HG03469 (cell line): ENCODE results near the gene DCP1B.

Experiments used
- ATAC-seq: cut with Tn5 transposase; IDR thresholded peaks from one replicate; pipeline ENCODE4 v1.9.1; 2021; ENCODE audit warnings: mild to moderate bottlenecking, moderate library complexity, moderate number of reproducible peaks; ENCODE audit not compliant: unreplicated experiment

Gene DCP1B

GRCh38 chr12:1907652-1908611, 96.3 kb downstream of the DCP1B start:
- no peak for ATAC-seq

DNA sequence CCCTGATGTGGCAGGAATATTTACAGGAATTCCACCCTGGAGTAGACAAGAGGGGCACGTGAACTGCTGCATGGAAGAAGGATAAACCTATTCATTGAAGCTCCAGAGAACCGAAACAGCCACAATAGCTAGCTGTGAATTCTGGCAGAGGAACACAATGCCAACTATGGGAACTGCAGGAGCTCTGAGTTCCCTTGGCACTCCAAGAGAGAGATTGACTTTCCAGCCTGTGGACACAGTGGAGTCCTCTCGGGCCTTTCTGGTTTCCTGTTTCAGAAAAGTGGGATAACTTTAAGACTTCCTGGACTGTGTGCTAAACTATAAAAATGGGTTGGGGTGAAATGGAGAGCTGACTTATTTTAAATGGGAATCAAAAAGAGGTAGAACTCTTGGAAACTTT, 97.7 kb downstream of the DCP1B start:
- ATAC-seq: no peak

- ATAC-seq: no peak
Observed at GRCh38 chr12:1904875-1905274, 99.4 kb downstream of the DCP1B start.

DNA sequence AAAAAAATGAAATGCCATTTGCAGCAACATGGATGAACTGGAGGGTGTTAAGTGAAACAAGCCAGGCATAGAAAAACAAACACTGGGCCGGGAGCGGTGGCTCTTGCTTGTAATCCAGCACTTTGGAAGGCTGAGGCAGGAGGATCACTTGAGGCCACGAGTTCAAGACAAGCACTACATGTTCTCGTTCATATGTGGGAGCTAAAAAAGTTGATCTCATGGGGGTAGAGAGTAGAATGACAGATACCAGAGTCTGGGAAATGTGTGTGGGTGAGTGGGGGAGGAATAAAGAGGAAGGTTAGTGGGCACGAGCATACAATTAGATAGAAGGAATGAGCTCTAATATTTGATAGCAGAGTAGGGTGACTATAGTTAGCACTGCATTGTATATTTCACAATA, 107.3 kb downstream of the DCP1B start:
- ATAC-seq: no peak
